HEK293 (cell line): ENCODE measurements around the gene KDM2B.
A peak's percentile ranks its signal among the peaks of the same experiment; 100 is the strongest.

Source experiments
- CTCF ChIA-PET: fragments of 350-600 bp; formaldehyde crosslinking; extraction: SDS; loops from one replicate; lab custom pipeline; 2021; ENCODE audit warnings: antibody characterized with exemption; lab: Yijun Ruan, JAX
- POLR2A ChIA-PET: fragments of 300-600 bp; formaldehyde crosslinking; extraction: SDS; loops from one replicate; lab custom pipeline; 2020; ENCODE audit warnings: antibody characterized with exemption, inconsistent platforms; lab: Yijun Ruan, JAX
- H3K27ac ChIP-seq: fragments of 200-500 bp; sonication (Bioruptor generic); 2 replicates; pipeline ENCODE4 v1.5.1; 2014; ENCODE audit warnings: low read depth, low read length, control low read depth, inconsistent platforms; ENCODE audit errors: extremely low read depth
- H3K36me3 ChIP-seq, 2 experiments: fragments of 200-500 bp in 1 of 2; sonication (Bioruptor generic) in 1 of 2; 1 replicate in 1 of 2; 2 replicates in 1 of 2; pipeline ENCODE4 v1.5.1; 2014 to 2017; ENCODE audit warnings: inconsistent platforms in 2 of 2, low read length in 2 of 2; ENCODE audit not compliant: control insufficient read depth in 2 of 2, insufficient read depth in 1 of 2
- H3K4me1 ChIP-seq: fragments of 200-500 bp; sonication (Bioruptor generic); 2 replicates; pipeline ENCODE4 v1.5.1; 2014; ENCODE audit warnings: mild to moderate bottlenecking, low read length, inconsistent platforms; ENCODE audit not compliant: control insufficient read depth, insufficient read depth
- H3K4me3 ChIP-seq: 2 replicates; pipeline ENCODE4 v1.5.1; 2011; ENCODE audit warnings: low read depth, mild to moderate bottlenecking, control low read depth, low read length, moderate library complexity
- H3K9me3 ChIP-seq: fragments of 200-500 bp; sonication (Bioruptor generic); 2 replicates; pipeline ENCODE4 v1.5.1; 2014; ENCODE audit warnings: low read depth, low read length, inconsistent platforms; ENCODE audit not compliant: control insufficient read depth, insufficient read depth
- FEZF1 ChIP-seq: fragments of 450-650 bp; formaldehyde crosslinking; IDR thresholded peaks from 2 replicates; pipeline ENCODE4 v1.5.1; 2016; ENCODE audit warnings: missing biosample characterization, missing genetic modification characterization
- HOXD13 ChIP-seq: sonication (generic); formaldehyde crosslinking; IDR thresholded peaks from 2 replicates; pipeline ENCODE4 v1.8.0; 2022; ENCODE audit warnings: missing genetic modification reagents, borderline replicate concordance
- SP7 ChIP-seq: fragments of 450-650 bp; formaldehyde crosslinking; IDR thresholded peaks from 2 replicates; pipeline ENCODE4 v1.5.1; 2016; ENCODE audit warnings: missing biosample characterization, missing genetic modification characterization
- ZBTB21 ChIP-seq: fragments of 450-650 bp; formaldehyde crosslinking; IDR thresholded peaks from 2 replicates; pipeline ENCODE4 v1.5.1; 2017; ENCODE audit warnings: missing biosample characterization, missing genetic modification characterization
- ZBTB48 ChIP-seq: fragments of 450-650 bp; formaldehyde crosslinking; IDR thresholded peaks from 2 replicates; pipeline ENCODE4 v1.5.1; 2016; ENCODE audit warnings: missing biosample characterization, missing genetic modification characterization
- ZNF121 ChIP-seq: fragments of 450-650 bp; formaldehyde crosslinking; IDR thresholded peaks from 2 replicates; pipeline ENCODE4 v1.5.1; 2016; ENCODE audit warnings: missing biosample characterization, missing genetic modification characterization
- ZNF133 ChIP-seq: fragments of 450-650 bp; formaldehyde crosslinking; IDR thresholded peaks from 2 replicates; pipeline ENCODE4 v1.5.1; 2016; ENCODE audit warnings: missing biosample characterization, missing genetic modification characterization
- ZNF140 ChIP-seq: fragments of 450-650 bp; formaldehyde crosslinking; IDR thresholded peaks from 2 replicates; pipeline ENCODE4 v1.5.1; 2016; ENCODE audit warnings: missing biosample characterization, missing genetic modification characterization
- ZNF16 ChIP-seq: fragments of 450-650 bp; formaldehyde crosslinking; IDR thresholded peaks from 2 replicates; pipeline ENCODE4 v1.5.1; 2016; ENCODE audit warnings: low read depth, missing biosample characterization, missing genetic modification characterization
- ZNF426 ChIP-seq: fragments of 450-650 bp; formaldehyde crosslinking; IDR thresholded peaks from 2 replicates; pipeline ENCODE4 v1.5.1; 2017; ENCODE audit warnings: missing biosample characterization, missing genetic modification characterization, mild to moderate bottlenecking, inconsistent platforms, moderate library complexity
- ZNF529 ChIP-seq: fragments of 450-650 bp; formaldehyde crosslinking; IDR thresholded peaks from 2 replicates; pipeline ENCODE4 v1.5.1; 2017; ENCODE audit warnings: missing genetic modification characterization, missing biosample characterization; ENCODE audit not compliant: insufficient replicate concordance
- ZNF561 ChIP-seq: fragments of 450-650 bp; IDR thresholded peaks from 2 replicates; pipeline ENCODE4 v1.5.1; 2018; ENCODE audit warnings: missing biosample characterization, missing genetic modification characterization, borderline replicate concordance
- ZNF621 ChIP-seq: fragments of 450-650 bp; formaldehyde crosslinking; IDR thresholded peaks from 2 replicates; pipeline ENCODE4 v1.5.1; 2017; ENCODE audit warnings: missing biosample characterization, missing genetic modification characterization
- ZNF707 ChIP-seq: fragments of 450-650 bp; formaldehyde crosslinking; IDR thresholded peaks from 2 replicates; pipeline ENCODE4 v1.5.1; 2016; ENCODE audit warnings: missing biosample characterization, missing genetic modification characterization
- TF ChIP-seq, protein P1 (sequence below): fragments of 450-650 bp; IDR thresholded peaks from 2 replicates; pipeline ENCODE4 v1.5.1; 2018; ENCODE audit warnings: missing biosample characterization, mild to moderate bottlenecking, missing genetic modification characterization
- TF ChIP-seq, protein P2 (sequence below): fragments of 450-650 bp; formaldehyde crosslinking; IDR thresholded peaks from 2 replicates; pipeline ENCODE4 v1.5.1; 2016; ENCODE audit warnings: missing biosample characterization, missing genetic modification characterization
- TF ChIP-seq, protein P3 (sequence below): fragments of 450-650 bp; formaldehyde crosslinking; IDR thresholded peaks from 2 replicates; pipeline ENCODE4 v1.5.1; 2017; ENCODE audit warnings: missing biosample characterization, missing genetic modification characterization
- TF ChIP-seq, protein P4 (sequence below): fragments of 450-650 bp; formaldehyde crosslinking; IDR thresholded peaks from 2 replicates; pipeline ENCODE4 v1.5.1; 2017; ENCODE audit warnings: missing biosample characterization, missing genetic modification characterization
- TF ChIP-seq, protein P5 (sequence below): fragments of 450-650 bp; formaldehyde crosslinking; IDR thresholded peaks from 2 replicates; pipeline ENCODE4 v1.5.1; 2016; ENCODE audit warnings: missing biosample characterization, missing genetic modification characterization
- TF ChIP-seq, protein P6 (sequence below): fragments of 450-650 bp; formaldehyde crosslinking; IDR thresholded peaks from 2 replicates; pipeline ENCODE4 v1.5.1; 2016; ENCODE audit warnings: missing biosample characterization, missing genetic modification characterization, borderline replicate concordance

Gene KDM2B

DNA sequence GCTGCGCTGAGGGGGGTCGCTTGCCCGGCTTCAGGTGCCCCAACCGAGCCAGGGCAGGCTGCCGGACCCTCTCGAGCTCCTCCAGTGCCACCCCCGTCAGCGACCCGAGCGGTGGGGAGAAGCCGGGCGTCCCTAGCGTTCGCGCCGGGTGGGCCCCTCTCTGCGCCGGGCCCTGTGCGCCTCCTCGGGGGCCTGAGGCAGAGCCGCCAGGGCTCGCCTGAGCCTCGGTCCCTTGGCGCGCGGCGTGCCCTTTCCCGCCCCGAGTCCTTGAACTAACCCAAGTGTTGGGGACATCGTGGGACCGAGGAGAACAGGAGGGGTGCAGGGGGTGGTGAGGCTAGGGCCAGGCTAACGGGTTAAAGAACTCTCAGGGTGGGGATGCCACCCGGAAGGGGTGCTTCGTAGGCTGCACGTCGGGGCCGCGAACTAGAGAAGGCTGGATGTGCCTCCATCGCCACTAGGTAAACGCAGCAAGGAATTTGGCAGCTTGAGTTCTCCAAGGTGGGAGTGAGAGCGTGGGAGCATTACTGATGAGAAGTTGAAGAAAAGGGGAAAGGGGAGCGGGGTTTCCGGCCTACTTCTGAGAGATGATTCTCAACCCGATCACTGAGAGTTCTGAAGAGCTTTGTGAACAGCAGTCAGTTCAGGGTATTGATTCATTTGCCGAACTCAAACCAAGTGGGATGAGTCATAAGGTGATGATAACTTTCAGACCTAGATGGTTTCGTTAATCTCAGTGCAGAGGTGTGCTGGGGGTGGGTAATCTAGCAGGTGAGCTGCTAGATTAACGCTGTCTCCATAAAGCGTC lies 180.3 kb downstream of the KDM2B start (continued):
- TF ChIP-seq, protein P1, sequence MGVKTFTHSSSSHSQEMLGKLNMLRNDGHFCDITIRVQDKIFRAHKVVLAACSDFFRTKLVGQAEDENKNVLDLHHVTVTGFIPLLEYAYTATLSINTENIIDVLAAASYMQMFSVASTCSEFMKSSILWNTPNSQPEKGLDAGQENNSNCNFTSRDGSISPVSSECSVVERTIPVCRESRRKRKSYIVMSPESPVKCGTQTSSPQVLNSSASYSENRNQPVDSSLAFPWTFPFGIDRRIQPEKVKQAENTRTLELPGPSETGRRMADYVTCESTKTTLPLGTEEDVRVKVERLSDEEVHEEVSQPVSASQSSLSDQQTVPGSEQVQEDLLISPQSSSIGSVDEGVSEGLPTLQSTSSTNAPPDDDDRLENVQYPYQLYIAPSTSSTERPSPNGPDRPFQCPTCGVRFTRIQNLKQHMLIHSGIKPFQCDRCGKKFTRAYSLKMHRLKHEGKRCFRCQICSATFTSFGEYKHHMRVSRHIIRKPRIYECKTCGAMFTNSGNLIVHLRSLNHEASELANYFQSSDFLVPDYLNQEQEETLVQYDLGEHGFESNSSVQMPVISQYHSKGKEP (tag by site-specific recombination): no peak
- TF ChIP-seq, protein P2, sequence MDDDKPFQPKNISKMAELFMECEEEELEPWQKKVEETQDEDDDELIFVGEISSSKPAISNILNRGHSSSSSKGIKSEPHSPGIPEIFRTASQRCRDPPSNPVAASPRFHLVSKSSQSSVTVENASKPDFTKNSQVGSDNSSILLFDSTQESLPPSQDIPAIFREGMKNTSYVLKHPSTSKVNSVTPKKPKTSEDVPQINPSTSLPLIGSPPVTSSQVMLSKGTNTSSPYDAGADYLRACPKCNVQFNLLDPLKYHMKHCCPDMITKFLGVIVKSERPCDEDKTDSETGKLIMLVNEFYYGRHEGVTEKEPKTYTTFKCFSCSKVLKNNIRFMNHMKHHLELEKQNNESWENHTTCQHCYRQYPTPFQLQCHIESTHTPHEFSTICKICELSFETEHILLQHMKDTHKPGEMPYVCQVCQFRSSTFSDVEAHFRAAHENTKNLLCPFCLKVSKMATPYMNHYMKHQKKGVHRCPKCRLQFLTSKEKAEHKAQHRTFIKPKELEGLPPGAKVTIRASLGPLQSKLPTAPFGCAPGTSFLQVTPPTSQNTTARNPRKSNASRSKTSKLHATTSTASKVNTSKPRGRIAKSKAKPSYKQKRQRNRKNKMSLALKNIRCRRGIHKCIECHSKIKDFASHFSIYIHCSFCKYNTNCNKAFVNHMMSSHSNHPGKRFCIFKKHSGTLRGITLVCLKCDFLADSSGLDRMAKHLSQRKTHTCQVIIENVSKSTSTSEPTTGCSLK (tag by site-specific recombination): no peak
- TF ChIP-seq ZNF561 (tag by site-specific recombination) (no peak; the same call in 1 of the 2 replicates), ZBTB48 (peak; percentile 99), ZNF133 (tag by site-specific recombination) (no peak), ZNF426 (no peak), ZNF121 (tag by site-specific recombination) (peak; percentile 83), ZNF621 (no peak)
- TF ChIP-seq, protein P3, sequence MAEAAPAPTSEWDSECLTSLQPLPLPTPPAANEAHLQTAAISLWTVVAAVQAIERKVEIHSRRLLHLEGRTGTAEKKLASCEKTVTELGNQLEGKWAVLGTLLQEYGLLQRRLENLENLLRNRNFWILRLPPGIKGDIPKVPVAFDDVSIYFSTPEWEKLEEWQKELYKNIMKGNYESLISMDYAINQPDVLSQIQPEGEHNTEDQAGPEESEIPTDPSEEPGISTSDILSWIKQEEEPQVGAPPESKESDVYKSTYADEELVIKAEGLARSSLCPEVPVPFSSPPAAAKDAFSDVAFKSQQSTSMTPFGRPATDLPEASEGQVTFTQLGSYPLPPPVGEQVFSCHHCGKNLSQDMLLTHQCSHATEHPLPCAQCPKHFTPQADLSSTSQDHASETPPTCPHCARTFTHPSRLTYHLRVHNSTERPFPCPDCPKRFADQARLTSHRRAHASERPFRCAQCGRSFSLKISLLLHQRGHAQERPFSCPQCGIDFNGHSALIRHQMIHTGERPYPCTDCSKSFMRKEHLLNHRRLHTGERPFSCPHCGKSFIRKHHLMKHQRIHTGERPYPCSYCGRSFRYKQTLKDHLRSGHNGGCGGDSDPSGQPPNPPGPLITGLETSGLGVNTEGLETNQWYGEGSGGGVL: peak; percentile 62

DNA sequence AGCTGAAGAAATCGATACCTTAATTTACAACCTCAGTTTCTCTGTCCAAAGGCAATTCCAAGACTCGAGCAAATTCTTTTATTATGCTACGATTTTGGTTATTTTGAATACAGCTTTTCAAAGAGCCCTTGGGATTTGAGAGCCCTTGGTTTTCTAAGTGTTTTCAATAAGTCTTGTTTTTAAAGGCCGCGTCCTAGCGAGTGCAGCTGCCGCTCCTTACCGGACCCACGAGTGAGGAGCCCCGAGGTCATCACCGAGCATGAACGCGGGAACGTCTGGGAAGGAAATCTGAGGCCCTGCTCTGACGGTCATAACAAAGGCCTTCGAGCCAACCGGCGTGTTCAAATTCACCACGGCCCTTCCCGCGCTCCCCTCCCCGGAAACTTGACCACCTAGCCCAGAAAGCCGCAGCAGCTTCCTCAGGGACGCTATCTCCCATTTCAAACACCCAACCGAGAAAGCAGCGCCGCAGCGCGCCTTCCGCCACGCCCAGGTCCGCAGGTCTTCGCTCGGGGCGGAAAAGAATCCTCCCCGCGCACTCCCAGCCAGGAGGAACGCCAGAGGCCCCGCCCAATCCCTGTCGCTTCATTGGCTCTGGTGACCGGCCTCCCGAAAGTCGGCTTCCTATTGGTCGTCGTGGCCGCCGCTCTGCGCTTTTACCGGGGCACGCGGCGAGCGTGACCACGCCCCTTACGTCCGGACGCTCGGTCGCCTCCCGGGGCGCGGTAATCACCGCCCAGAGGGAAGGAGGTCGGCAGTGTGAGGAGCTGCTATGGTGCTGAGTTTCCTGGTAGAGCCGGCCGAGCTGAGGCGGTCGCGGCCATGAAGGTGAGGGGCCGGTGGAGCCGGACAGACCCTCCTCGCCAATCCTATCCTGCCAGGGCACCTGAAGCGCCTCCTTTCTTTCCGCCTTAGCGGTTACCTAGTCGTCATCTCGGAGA lies 181.2 kb downstream of the KDM2B start, which contains the start of gene RNF34:
Gene RNF34, plus strand, starts transcription at position 728 of the 941 bp plus-strand sequence. Its CDS starts 95 bp downstream, at position 823.
- peak within 1 kb of the TSS; percentile 81 for H3K27ac ChIP-seq
- H3K9me3 ChIP-seq: no peaks in the 10 kb centered on the region
- ChIA-PET POLR2A (interaction anchor here (0.6 to 3.8 kb wide), 25 partner anchors 9 to 1648 kb away, joined by 3 to 65 read pairs (median 3); partner anchors contain the start of gene ANAPC5), CTCF (interaction anchor here (0.5 to 1.5 kb wide), 3 partner anchors 10 to 100 kb away, joined by 3 to 4 read pairs (median 4); no protein-coding TSS in a partner anchor)
- H3K4me3 ChIP-seq: peak within 1 kb of the TSS; percentile 92
- peaks cover 15% of the 10 kb centered on the region for H3K4me1 ChIP-seq
- H3K36me3 ChIP-seq: peaks cover 7 to 17% of the 10 kb centered on the region in 2 experiments
- TF ChIP-seq ZNF140 (tag by site-specific recombination): no peak
- no peak for TF ChIP-seq ZBTB48
- no peak for TF ChIP-seq ZNF707 (tag by site-specific recombination)
- TF ChIP-seq SP7 (tag by site-specific recombination): peak; percentile 57
- no peak for TF ChIP-seq ZNF529 (tag by site-specific recombination)
- no peak for TF ChIP-seq FEZF1 (tag by site-specific recombination)
- TF ChIP-seq, protein P4, sequence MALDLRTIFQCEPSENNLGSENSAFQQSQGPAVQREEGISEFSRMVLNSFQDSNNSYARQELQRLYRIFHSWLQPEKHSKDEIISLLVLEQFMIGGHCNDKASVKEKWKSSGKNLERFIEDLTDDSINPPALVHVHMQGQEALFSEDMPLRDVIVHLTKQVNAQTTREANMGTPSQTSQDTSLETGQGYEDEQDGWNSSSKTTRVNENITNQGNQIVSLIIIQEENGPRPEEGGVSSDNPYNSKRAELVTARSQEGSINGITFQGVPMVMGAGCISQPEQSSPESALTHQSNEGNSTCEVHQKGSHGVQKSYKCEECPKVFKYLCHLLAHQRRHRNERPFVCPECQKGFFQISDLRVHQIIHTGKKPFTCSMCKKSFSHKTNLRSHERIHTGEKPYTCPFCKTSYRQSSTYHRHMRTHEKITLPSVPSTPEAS (tag by site-specific recombination): no peak
- TF ChIP-seq, protein P5, sequence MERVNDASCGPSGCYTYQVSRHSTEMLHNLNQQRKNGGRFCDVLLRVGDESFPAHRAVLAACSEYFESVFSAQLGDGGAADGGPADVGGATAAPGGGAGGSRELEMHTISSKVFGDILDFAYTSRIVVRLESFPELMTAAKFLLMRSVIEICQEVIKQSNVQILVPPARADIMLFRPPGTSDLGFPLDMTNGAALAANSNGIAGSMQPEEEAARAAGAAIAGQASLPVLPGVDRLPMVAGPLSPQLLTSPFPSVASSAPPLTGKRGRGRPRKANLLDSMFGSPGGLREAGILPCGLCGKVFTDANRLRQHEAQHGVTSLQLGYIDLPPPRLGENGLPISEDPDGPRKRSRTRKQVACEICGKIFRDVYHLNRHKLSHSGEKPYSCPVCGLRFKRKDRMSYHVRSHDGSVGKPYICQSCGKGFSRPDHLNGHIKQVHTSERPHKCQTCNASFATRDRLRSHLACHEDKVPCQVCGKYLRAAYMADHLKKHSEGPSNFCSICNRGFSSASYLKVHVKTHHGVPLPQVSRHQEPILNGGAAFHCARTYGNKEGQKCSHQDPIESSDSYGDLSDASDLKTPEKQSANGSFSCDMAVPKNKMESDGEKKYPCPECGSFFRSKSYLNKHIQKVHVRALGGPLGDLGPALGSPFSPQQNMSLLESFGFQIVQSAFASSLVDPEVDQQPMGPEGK: no peak; the same call in 1 of the 2 replicates
- 0 out of 2 replicates have a peak, but pooled peaks have one; percentile 25 for TF ChIP-seq HOXD13 (CRISPR knock-in tag)
- TF ChIP-seq, protein P6, sequence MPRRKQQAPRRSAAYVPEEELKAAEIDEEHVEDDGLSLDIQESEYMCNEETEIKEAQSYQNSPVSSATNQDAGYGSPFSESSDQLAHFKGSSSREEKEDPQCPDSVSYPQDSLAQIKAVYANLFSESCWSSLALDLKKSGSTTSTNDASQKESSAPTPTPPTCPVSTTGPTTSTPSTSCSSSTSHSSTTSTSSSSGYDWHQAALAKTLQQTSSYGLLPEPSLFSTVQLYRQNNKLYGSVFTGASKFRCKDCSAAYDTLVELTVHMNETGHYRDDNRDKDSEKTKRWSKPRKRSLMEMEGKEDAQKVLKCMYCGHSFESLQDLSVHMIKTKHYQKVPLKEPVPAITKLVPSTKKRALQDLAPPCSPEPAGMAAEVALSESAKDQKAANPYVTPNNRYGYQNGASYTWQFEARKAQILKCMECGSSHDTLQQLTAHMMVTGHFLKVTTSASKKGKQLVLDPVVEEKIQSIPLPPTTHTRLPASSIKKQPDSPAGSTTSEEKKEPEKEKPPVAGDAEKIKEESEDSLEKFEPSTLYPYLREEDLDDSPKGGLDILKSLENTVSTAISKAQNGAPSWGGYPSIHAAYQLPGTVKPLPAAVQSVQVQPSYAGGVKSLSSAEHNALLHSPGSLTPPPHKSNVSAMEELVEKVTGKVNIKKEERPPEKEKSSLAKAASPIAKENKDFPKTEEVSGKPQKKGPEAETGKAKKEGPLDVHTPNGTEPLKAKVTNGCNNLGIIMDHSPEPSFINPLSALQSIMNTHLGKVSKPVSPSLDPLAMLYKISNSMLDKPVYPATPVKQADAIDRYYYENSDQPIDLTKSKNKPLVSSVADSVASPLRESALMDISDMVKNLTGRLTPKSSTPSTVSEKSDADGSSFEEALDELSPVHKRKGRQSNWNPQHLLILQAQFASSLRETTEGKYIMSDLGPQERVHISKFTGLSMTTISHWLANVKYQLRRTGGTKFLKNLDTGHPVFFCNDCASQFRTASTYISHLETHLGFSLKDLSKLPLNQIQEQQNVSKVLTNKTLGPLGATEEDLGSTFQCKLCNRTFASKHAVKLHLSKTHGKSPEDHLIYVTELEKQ (tag by site-specific recombination): no peak
- TF ChIP-seq ZNF16 (tag by site-specific recombination): no peak
- TF ChIP-seq ZBTB21 (tag by site-specific recombination): 0 out of 2 replicates have a peak, but pooled peaks have one; percentile 15
